ENCODE measurements around the gene ZNF407.
A peak's percentile ranks its signal among the peaks of the same experiment; 100 is the strongest.

Gene ZNF407

DNA sequence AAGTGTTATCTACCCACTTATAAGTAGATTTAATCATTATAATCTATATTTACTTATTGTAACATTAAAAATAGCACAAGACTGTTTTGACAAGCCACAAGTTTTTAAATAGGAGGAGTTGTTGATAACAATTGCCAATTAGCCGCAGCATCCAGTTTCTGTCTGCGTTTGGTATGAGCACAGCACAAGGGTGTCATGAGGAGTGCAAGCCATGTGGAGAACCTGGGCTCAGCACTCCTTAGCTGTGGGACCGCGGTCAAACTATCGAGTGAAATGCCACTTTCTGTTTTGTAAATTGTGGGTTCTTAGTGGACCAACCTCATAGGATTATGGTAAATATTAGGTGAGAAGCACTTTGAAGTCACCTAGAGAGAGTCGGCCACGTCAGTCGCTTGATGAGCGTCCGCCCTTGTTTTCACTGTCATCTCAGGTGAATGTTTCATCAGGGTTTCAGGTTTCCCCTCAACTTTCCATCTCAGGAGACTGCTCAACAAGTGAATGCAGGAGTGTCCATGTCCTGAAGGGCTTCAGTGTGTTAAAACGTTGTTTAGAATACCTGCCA lies 294.5 kb downstream of the ZNF407 start:
- no peak for DNase-seq (ENCODE audit: low read depth)

DNA sequence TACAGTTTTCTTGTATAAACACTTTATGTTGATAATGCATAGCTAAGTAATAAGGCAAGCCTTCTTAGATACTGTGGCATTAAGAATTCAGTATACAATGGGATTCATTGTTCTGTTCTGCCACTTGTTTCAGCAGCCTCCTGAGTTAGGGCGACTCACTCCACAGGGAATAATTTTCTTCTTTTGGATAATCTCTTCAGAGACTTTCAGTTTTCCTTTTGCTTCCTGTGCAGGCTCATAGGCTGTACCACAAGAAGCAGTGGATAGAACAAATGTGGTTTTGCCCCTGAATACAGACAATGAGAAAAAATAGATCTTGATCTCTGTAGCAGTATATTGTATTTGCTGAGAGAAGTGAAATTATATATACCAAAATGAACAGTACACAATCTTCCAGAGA lies 298.0 kb downstream of the ZNF407 start:
- no peak for DNase-seq (ENCODE audit: low read depth)

DNA sequence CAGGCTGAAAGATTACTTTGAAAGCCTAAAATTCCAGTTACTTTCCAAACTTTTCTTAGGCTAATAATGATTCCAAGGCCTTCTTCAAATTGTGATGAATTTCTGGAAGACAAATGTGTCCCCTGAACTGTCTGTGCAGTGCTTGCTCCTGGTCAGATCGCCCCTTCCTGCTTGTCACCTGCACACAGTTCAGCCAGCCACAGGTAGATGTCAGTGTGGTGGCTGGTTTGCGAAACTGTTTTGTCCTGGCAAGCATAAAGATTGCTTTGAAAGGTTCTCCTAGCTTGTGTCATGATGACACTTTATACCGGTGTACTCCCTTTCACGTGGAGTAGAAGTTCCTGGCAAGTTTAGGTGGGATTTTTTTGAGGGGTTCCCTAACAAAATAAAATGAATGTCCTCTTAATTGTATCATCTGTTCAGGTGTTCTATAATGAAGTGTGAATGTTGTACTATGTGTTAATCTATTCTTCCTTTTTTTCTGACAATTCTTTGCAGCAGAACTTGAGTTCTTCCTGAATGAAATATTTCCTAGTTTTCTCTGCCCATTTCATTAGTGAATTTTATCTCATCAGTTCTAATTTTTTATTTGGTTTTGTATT lies 298.8 kb downstream of the ZNF407 start:
- no peak for DNase-seq (ENCODE audit: low read depth)

- DNase-seq (ENCODE audit: low read depth), result peak; percentile 30
These were observed 300.4 kb downstream of the ZNF407 start for GRCh38 chr18:74897971-74898657.

DNA sequence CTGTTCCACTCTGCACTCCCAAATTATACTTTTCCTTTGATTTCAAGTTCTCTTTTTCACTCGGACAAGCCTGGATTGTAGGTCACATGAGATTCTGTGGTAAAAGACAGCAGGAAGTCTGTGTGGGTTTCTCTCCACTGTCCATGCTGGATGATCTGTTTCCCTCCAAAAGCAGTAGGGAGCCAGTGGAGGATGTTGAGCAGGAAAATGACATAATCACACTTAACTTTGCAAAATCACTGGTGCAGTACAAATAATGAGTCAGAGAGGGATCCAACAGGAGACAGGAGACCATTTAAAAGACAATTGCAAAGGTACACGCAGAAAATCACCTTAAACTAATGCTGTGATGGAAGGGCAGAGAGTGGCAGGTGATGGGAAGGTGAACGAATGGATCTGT lies 301.3 kb downstream of the ZNF407 start:
- DNase-seq (ENCODE audit: low read depth), result no peak

GRCh38 chr18:74899554-74899953 lies 301.9 kb downstream of the ZNF407 start:
- DNase-seq (ENCODE audit: low read depth), result no peak

GRCh38 chr18:74901362-74902146 lies 303.9 kb downstream of the ZNF407 start:
- no peak for DNase-seq (ENCODE audit: low read depth)

DNA sequence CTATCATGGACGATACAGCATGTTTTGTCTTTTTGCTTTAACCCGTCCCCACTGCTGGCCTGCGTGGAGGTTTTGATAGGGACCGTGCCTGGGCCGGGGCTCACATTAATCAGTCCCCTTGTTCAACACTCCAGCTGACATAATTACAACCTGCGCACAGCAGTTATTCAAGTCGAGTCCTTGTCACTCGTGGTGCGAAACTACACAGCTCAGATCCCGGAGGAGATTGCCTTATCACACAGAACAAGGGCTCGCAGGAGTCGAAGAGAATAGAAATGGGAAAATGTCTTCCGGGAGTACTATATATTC lies 304.4 kb downstream of the ZNF407 start:
- DNase-seq (ENCODE audit: low read depth), result no peak

- DNase-seq (ENCODE audit: low read depth), result no peak
These were observed 307.6 kb downstream of the ZNF407 start for GRCh38 chr18:74905247-74905646.

GRCh38 chr18:74906184-74906583 lies 308.5 kb downstream of the ZNF407 start:
- no peak for DNase-seq (ENCODE audit: low read depth)

DNA sequence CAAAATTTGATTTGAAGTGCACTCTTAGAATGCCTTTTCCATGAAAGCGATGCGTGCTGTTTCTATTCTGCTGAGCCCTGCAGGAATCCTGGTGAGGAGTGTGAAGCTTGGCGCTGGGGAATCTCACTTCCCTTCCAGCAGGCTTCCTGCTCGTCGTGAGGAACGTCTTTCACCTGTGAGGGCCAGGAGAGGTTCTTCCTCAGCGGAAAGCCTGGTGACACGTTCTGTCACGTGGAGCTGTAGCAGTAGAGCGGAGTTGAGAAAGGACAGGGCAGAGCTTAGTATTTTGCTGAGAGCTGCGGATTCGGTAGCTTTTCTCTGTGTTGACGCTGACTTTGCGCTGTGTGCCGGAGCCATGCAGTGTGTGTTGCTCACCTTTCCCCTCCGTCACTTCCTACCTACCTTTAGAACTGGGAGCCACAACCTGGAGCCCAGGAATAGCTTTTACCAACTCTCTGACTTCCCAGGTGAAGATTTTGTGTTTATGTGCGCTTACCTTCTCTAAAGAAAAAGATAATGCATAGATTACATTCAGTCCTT lies 316.5 kb downstream of the ZNF407 start:
- DNase-seq (ENCODE audit: low read depth), result no peak

- no peak for DNase-seq (ENCODE audit: low read depth)
These were observed 317.0 kb downstream of the ZNF407 start for GRCh38 chr18:74914648-74915047.

DNA sequence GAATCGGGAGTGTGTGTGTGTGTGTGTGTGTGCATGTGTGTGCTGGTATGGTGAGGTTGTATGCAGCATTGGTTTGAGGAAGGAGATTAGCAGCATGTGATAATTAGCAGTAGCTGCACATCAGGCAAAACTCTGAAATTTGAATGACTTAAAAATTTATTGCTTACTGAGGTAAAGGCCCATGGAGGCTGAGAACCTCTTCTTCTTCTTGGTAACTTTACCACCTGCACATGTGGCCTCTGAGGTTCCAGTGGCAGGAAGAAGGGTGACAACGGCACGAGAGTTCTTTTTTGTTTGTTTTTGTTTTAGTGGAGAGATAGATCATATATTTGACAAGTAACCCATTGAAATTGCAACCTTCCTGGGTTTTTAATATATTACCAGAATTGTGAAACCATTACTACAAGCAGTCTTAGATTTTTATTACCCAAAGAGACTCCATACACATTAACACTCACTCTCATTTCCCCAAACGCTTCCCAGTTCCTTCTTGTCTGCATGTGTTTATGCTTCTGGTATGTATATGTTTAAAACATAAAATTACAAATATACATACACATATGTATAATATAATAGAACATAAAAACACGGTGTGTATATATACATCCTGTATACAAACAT lies 319.2 kb downstream of the ZNF407 start:
- DNase-seq (ENCODE audit: low read depth), result no peak

DNA sequence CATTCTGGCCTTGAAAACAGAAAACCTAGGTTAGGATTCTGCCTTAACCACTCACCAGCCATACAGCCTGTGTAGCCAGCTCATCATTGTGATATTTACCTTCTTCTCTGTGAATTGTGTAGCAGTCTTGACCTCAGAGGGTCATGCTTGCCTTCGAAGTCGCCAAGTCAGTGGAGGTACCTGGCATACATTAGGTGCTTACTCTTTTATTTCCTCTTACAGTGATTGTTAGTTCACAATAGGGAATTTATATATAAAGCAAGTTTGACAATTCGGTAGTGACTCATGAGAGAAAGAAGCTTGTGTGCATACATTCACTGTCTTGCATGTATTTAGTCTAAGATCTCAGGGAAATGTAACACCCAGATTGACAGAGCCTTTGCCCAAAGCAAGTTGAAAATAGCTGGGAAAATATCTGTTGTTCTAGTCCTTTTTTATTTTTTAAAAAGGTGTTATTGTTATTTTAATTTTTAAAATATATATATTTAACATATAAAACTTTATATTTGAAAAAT lies 320.7 kb downstream of the ZNF407 start:
- no peak for DNase-seq (ENCODE audit: low read depth)

DNA sequence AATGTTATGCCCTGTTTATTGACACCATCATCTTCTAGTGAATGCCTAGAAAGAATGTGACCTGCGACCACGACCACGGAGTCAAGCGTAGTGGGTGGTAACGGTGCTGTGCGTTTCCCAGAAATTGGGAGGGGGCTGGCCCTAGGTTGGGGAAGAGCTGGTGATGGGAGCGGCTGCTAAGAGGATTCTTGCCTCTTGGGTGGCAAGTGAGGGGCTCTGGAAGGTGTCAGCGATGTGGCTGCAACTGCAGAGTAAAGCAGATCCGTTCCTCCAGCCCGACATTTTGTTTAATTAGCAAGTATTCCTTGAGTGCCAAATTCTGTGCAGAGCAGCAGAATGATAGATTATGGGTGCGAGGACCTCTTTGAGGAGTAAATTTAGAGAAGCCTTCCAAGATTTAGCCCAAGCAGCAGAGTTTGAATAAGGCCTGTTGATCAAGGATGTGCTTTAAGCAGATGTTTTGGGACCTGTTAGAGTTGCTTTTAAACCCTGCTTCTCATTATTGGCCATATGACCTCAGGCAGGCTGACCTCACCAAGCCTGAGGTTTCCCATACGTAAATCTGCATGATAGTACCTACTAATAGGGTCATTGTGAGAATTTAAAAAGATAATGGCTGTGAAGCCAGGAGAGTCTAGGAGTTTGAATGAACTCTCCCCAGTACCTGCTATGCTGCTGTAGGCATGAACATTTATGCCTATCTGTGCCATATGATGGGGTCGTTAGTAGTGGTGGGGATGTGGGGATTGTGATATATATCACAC lies 323.6 kb downstream of the ZNF407 start:
- no peak for DNase-seq (ENCODE audit: low read depth)

- no peak for DNase-seq (ENCODE audit: low read depth)
These were observed 328.4 kb downstream of the ZNF407 start for GRCh38 chr18:74926051-74926450.

GRCh38 chr18:74928194-74928968 lies 330.7 kb downstream of the ZNF407 start:
- DNase-seq (ENCODE audit: low read depth), result no peak

- no peak for DNase-seq (ENCODE audit: low read depth)
These were observed 331.4 kb downstream of the ZNF407 start for GRCh38 chr18:74929110-74929509.

DNA sequence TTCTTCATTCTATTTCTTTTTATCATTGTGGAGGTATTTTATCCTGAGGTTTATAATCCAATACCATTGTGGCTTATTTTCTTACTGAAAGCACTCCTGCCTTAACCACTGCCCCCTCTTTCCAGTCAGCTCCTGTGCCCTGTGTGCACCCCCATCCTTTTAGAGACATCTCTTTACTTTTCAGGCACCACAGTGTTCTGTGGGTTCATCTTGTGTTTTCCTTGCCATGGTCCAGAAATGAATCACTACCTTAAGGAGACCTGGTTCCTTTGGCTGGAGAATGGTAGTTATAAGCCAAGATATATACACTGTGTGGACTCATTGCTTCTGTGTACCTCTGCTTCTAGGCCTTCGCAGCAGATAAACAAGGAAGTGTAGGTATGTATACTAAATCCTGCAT lies 332.9 kb downstream of the ZNF407 start:
- no peak for DNase-seq (ENCODE audit: low read depth)

DNA sequence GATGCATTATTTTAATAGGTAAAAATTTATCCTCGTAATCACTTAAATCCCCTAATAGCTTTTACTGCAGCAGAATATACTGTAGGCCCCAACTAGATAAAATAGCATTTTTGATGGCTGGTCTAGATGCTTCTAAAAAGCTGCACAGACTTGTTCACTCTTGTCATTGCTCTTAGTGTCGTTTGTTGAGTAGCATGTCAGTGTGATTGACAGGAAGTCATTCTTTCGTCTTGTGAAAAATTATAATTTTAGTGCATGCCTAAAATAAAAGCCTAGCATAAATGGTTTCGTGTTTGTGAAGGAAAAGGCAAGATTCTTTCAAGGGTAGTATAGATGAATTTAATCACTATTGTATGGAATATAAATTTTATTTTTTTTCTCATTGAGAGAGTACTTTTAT lies 336.3 kb downstream of the ZNF407 start:
- DNase-seq (ENCODE audit: low read depth), result no peak

DNA sequence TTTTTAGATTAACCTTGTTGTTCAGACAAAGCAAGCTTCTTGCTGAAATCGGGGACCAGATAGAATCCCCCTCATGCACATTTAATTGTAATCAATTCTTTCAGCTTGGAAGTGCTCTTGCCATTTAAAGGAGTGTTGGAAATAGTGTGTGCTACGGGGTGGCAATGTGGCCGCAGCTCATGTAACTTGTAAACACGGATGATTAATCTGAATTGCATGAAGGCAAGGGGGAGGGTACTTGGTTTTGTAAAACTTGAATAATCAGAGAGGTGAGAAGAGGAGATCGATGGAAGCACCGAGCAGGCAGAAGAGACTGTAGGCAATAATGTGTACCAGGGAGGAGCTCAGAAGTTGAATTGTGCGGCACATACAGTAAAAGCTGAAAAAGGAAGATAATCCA lies 337.8 kb downstream of the ZNF407 start:
- DNase-seq (ENCODE audit: low read depth), result no peak
